GM20431 (cell line): ENCODE data around the gene EXOSC1.
"Not testable (repeated sequence)": the region's sequence is repeated elsewhere in the genome, so short reads cannot be mapped to it uniquely, and the experiment has no call there.

Source experiments
- in situ Hi-C: fragments of 300-500 bp; cut with MseI, MboI; formaldehyde crosslinking; loops from one replicate; pipeline ENCODE4 v1.15.0; 2020; ENCODE audit warnings: low sequenced_read_pairs; ENCODE audit not compliant: unreplicated experiment

The EXOSC1 gene, protein sequence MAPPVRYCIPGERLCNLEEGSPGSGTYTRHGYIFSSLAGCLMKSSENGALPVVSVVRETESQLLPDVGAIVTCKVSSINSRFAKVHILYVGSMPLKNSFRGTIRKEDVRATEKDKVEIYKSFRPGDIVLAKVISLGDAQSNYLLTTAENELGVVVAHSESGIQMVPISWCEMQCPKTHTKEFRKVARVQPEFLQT

DNA sequence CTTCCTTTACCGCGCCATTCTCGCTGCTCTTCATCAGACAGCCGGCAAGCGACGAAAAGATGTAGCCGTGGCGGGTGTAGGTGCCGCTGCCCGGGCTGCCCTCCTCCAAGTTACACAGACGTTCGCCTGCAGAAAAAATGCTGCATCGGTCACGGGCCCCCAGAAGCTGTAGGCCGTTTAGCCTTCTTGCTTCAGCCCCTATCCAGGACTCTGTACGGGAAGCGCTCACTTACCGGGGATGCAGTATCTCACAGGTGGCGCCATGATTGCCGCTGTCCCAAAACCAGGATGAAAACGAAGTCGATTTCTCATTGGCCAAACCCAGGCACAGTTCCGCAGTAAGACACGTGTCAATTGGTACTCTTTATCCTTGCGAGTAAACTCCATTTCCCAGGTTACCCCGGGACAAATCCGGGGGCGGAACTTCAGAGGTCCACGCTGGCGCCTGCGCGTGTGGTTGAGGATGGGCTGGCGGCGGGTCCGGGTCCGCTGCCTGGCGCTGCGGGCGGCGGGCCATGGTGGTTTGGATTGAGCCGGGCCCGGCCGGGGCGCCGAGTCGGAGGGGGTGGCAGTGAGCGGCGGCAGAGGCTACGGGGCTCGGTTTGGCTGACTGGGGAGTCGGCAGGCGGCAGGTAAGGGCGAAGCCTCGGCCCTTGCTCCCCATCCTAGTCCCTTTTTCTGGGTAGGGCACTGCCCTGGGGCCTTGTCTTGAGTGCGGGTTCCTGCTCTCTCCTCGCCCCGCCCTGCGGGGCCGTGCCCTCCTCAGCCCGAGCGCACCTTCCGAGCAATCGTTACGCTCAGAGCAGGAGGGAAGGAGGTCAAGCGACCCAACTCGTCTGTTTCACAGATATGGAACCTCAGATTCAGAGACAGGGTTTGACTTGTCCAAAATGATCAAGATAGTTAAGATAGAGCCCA is at the start of gene EXOSC1, which contains the start of gene ZDHHC16:
EXOSC1 (minus strand) TSS at position 285 of the 918 bp plus-strand sequence; CDS start at position 264, 21 bp downstream.
ZDHHC16 (plus strand) TSS at position 454 of the 918 bp plus-strand sequence. CDS start 5,501 bp downstream, outside the sequence.
- in situ Hi-C loops: no loop called here

DNA sequence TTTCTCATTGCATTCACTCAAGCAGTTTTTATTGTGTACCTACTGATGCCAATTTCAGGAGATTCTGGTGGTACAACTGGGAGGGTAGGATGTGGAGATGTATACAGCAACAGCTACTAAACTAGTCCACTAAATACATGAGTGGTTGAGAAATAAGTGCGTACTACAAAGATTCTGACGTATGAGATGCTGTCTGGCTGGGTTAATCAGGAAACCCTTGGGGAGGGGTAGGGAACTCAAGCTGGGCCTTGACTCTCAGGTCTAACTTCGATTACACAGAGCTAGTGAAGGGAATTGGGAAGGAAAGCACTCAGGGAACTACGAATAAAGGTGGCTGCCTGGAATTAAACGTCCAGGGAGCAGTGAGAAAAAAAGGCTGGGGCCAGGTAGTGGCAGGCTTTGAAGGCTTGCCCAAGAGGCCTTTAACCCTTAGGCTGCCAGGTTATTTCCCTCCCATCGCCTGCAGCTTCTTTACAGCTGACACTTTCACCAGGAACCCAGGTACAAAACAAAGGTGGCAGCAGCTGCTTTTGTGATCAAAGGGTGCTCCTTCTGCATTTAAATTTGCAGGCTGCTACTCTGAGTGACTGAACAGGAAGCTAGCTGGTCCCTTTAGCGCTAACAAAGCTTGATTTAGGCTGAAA is 49.2 kb upstream of the EXOSC1 start:
- in situ Hi-C loops: no loop called here

DNA sequence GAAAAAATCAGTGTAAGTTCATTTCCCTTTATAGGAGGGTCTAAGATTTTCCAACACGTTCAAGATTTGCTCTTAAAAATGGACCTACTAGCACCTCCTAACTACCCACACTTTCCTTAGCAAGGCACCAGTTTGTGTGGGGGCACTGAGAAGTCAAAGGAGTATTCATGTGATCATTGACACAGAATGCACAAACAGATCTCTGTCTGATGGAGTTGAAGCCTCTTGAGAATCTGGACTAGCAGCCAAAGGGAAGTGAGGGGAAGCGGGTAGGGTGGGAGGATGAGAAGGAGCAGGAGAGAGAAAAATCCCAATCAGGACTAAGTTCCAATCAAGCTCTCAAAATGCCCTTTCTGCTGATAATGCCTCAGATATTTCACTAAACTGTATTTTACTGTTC is 48.3 kb upstream of the EXOSC1 start:
- in situ Hi-C loops: no loop called here

DNA sequence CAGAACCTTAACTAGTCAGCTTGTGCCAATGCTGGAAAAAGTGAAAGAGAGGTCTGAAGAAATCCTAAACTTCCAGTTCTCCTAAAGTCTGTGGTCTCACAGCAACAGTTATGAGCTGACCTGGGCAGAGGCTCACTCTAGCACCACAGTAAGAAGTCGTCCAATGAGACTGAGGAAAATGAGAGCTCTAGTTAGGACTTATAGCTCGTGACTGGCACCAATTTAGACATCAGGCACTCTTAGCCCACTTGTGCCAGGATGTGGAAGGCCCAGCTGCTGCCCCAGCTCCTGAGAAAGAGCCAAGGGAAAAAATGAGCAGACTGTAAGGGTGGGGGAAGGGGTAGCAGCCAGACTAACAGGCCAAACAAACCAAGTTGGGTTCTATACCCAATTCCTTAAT is 44.8 kb upstream of the EXOSC1 start:
- in situ Hi-C loops: no loop called here

DNA sequence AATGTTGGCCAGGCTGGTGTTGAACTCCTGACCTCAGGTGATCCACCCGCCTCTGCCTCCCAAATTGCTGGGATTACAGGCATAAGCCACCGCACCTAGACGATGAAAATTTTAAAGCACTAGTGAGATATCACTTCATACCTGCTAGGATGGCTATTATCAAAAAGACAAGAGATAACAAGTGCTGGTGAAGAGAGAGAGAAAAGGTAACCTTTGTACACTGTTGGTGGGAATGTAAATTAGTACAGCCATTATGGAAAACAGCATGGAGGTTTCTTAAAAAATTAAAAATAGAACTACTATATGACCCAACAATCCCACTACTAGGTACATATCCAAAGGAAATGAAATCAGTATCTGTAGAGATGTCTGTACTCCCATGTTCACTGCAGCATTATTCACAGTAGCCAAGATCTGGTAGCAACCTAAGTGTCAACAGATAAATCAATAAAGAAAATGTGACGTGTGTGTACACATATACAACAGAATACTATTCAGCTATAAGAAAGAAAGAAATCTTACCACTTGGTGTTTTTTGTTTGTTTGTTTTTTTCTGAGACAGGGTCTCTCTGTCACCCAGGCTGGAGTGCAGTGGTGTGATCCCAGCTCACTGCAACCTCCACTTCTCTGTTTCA is 40.0 kb upstream of the EXOSC1 start:
- in situ Hi-C loops: no loop called here

DNA sequence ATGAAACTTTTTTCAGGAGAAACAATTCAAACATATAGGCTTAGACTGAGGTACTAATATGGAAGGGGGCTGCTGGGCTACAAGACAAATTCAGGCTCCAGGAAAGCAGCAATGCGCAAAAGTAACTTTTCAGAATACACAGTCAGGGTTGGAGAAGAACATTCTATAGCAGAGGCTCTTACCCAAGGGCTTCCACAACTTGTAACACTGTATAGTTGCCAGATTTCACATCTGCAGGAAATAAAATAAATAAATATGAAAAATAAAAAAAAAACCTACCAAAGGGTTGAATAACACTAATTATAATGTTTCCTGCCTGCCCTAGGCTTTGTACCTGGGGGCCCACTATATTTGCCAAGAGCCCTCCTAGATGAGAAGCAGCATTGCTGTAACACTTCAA is 38.1 kb upstream of the EXOSC1 start:
- in situ Hi-C loops: no loop called here

DNA sequence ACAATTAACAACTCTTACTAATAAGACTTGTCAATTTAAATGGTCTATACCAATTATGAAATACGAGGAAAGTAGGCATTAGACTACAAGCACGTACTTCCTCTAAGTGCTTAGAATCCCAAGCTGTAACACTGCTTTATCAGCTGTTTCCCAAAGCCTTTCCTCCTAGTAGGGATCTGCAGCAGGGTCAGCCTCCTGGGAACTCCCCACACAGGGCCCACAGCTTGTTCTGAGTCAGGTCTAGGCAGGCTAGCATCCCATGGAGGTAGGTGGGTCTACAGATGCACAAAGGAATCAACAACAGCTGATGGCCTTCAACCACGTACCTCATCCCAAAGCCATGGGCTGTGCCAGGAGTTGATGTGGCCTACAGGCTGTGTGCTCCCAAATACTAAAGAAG is 37.7 kb upstream of the EXOSC1 start:
- in situ Hi-C loops: no loop called here

DNA sequence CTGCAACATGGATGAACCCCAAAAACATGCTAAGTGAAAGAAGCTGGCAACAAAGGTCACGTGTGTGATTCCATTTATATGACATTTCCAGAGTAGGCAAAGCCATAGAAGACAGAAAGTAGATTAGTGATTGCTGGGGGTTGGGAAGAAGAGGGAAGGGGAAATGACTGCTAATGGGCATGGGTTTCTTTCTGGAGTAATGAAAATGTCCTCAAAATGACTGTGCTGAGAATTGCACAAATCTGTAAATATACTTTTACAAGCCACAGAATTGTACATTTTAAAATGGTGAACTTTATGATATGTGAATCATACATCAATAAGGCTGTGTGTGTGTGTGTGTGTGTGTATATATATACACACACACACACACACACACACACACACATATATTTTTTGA is 36.6 kb upstream of the EXOSC1 start:
- in situ Hi-C loops: no loop called here

DNA sequence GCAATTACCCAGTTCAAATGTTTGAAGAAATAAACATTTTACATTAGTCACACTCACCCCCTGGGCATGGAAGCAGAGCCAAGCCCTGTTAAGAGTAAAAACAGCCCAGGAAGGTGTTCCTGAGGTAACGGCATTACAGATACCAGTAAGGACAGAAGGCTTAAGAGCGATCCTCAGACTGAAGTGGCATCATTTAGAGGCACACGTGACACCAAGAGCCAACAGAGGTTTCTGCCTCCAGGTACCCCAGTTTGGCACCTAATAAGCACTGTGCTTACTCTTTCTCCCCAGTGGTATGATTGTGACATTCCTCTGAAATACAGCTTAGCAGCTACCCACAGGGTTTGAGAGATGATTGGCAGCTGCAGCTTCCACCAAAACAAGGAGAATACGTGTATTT is 35.3 kb upstream of the EXOSC1 start:
- in situ Hi-C loops: no loop called here

DNA sequence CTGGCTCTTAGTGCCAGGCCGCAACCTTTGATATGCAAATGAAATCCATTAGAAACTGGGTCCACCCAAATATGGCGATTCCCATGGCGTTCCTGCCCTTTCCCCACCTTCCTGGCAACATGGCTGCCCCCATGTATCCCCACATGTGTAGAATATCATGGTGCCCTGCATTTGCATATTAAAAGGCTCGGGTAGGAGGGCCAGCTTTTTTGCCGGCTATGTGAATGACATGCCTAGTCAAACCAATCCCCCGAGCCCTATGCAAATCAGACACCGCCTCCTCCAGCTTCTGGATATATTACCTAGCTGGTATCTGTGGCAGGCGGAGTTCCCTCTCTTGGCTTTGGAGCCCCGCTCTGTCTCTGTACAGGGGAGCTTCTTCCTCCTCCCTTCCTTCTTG is 34.1 kb upstream of the EXOSC1 start:
- in situ Hi-C loops: no loop called here

DNA sequence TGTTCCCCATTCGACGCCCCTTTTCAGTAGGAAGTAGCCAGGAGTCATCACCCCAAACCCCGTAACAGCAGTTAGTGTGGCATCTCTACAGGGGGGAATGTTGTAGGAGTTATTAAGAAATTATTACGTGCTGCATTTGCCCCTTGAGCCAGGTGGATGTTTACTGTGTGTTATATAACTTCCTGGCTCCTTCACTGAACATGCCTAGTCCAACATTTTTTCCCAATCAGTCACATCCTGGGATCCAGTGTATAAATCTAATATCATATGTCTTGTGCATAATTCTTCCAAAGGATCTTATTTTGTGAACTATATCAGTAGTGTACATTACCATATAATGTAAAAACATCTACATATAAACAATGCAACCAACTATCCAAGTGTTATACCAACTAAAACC is 33.6 kb upstream of the EXOSC1 start:
- in situ Hi-C loops: not testable (repeated sequence)

DNA sequence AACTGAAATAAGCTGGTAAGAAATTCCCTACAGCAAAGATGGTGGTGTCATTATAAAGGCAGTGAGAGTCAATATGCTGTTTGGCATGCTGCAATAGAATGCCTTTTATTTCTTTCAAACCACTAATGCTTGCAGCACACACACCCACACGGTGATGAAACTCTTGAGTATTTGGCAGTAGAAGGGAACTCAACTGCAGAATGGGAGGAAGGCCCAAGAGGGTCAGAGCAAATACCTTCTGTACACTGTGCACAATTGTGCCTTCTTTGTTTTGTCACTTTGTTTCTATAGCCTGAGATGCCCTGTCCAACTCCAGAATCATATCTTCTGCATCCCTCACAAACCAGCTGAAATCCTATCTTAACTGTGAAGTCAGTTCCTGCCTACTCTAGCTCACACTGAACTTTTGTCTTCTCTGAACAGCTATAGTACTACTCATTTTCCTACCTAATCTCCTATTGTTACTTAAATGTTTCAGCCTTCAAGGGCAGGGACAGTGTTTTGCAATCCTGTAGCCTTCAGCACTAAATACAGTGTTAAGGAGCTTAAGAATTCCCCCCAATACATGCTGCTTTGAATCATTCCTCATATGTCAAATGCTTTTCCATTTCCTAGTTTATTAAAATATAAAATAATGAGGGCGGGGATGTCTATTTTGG is 30.3 kb upstream of the EXOSC1 start:
- in situ Hi-C loops: no loop called here

DNA sequence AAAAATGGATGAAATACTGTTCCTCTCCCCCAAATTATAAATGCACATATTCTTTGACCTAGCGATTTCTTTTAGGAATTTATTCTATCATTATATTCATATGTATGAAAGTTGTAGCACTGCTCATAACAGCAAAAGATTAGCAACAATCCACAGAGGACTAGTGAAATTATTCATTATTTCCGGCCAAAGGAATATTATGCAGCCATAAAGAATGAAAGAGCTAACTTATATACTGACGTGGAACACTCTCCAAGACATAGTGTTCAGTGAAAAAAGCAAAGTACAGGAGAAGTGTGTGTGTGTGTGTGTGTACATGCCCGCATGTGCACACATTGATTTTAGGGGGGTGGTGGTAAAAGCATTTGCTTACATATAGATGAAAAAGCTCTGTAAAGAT is 29.1 kb upstream of the EXOSC1 start:
- in situ Hi-C loops: no loop called here

DNA sequence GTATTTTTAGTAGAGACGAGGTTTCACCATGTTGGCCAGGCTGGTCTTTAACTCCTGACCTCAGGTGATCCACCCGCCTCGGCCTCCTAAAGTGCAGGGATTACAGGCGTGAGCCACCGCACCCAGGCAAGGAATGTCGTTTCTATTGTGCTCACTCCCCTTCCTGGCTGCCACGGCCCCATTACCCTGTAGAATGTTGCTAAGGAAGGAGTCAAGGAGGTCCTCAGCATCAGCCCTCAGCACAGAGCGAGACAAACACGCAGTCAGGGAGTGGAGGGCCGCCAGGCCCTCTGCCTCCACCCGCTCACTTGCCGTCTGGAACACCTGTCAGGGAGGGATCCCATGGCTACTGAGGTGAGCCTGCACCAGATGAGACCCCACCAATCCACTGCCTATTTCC is 23.0 kb upstream of the EXOSC1 start:
- in situ Hi-C loops: not testable (repeated sequence)

DNA sequence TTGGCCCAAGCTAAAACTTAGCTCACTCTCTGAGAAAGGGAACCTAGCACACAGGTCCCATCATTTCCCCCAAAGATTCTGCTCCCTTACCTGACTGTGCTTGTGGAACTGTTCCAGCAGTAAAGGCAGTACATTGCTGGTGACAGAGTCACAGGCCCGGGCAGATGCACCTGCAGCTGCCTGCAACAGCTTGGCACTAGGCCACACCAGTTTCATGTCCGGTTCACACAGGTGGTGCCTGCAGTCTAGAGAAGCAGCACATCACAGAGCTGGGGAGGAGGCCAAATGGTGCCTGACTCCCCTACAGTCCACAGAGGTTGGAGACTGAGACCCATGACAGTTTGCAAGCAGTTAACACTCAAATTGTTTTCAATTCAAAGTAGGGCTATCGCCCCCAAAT is 22.4 kb upstream of the EXOSC1 start:
- in situ Hi-C loops: no loop called here

DNA sequence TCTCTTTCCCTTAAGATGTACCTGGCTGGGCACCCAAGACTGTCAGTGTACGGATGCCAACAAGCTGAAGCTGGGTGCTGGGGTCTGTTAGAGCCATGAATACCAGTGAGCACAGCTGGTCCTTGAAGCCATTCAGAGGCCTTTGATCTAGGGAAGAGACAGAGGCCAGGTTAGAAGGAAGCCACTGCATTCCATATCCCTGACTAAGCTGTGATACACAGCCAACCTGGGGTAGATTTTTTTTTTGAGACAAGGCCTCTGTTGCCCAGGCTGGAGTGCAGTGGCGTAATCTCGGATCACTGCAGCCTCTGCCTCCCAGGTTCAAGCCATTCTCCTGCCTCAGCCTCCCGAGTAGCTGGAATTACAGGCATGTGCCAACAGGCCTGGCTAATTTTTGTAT is 20.9 kb upstream of the EXOSC1 start:
- in situ Hi-C loops: no loop called here

DNA sequence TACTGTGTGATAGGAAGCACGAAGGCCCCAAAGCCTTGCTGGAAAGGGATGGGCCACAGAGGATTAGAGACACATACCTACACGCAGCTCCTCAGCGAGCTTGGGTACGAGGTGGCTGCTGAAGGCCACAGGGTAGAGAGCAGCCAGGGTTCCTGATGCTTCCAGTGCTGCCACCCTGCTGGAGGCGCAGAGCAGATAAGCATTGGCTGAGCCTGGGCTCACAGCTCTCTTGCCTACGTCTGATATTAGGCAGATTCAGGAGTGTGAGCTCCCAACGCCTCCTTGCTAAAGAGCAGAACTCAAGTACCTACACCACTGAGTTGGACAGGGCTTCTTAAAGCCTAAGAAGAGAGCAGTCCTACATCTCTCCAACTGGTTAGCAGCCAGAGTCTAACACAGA is 20.2 kb upstream of the EXOSC1 start:
- in situ Hi-C loops: no loop called here

DNA sequence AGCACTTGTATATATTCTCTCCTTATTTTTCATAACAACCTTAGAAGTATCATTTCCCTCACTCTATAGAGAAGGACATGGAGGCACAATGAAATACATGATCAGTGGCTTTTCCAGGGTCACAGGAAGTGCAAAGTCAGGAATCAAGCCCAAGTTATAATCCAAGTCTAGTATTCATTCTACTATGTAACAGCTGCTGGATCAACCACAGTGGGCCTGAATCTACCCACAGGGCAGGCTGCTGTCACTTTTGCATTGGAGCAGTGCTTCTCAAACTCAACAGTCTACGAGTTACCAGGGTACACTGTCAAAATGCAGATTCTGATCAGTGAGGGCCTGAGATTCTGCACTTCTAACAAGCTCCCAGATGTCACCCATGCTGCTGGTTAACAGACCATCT is 18.4 kb upstream of the EXOSC1 start:
- in situ Hi-C loops: no loop called here

DNA sequence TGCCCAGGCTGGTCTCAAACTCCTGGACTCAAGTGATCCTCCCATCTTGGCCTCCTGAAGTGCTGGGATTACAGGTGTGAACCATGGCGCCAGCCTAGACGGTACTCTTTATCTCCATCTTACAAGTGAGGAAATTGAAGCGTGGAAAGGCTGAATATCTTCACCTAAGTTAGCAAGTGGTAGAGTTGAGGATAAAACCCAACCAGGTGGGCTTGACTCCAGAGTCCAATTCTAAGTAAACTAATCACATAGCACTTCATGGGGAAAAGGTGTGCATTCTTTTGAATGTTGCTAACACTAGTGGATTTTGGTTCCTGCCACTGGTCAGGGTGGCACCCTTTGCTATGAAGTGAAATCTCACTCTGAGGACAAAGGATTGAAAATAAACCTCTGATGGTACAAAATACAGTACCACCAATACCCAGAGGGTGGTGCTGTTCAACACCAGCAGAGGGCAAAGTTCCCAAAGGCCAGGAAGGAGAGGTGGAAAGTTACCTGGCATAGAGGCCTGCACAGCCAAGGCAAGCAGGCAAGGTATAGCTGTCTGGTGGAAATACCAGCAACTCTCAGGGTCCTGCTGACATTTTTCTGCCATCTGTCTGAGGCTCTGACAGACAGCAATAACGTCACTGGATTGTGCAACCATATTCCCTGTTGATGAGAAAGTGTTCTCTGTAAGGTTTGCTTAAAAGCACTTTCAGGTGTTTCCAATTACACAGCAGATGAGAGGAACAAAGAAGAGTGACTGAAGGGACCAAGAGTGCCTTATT is 17.7 kb upstream of the EXOSC1 start:
- in situ Hi-C loops: no loop called here
